ENCODE data around the gene UNK.

UNK gene

GRCh38 chr17:75784473-75785015, at the start of gene UNK:
TSS of gene UNK (plus strand) at chr17:75784806. CDS start at chr17:75784881, 75 bp downstream.
- DNase-seq (ENCODE audit: low read depth) = peak; percentile 99

- no peak for DNase-seq (ENCODE audit: low read depth)
These were observed 48.3 kb upstream of the UNK start for GRCh38 chr17:75736173-75736835.

DNA sequence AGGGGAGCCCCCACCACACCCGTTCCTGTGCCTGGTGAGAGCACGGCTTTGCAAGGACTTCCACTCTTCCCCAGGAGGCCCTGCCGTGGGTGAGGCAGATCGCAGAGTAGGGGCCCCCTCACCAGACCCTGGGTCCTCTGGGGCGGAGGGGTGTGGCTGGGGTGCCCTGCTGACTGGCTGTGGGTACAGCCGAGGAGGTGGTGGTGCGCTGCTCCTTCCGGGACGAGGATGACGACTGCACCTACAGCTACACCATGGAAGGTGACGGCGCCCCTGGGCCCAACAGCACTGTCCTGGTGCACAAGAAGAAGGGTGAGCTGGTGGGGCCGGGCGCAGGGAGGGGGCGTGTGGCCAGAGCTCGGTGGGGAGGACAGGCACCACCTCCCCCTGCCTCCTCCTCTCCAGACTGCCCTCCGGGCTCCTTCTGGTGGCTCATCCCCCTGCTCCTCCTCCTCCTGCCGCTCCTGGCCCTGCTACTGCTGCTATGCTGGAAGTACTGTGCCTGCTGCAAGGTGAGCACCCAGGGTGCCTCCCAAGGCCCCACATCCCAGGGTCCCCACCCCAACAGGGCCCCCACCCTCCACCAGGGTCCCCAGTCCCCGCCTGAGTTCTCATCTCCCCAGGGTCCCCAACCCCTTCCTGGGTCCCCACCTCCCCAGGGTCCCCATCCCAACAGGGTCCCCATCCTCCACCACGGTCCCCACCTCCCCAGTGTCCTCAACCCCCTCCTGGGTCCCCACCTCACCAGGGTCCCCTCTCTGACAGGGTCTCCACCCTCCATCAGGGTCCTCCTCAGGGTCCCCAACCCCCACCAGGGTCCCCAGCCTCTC, 47.3 kb upstream of the UNK start:
- DNase-seq (ENCODE audit: low read depth) = no peak

DNA sequence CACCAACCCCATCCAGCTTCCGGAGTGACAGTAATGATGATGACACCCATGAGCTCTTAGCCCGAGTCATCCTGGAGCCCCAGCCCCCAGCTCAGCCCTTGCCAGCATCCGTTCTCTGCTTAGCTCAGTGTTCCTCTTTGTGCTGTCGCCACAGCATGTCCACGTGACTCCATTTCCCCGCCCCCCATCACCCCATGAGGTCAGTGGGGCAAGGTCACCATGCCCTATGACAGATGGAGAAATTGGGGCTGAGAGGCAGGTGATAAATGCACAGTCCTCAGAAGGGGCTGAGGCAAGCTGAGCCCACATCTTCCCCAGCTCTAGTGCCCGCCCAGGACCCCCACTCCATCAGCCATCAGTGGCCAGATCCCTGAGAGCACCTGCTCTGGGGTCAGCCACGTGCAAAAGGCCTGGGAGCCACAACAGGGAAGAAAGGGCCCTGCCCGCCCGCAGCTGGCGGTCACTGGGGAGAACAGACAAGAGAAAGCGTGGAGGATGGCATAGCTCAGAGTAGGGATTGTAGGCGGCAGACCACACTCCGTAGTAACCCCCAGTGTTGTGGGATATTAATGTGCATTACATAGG, 46.3 kb upstream of the UNK start:
- DNase-seq (ENCODE audit: low read depth) = peak; percentile 20

DNA sequence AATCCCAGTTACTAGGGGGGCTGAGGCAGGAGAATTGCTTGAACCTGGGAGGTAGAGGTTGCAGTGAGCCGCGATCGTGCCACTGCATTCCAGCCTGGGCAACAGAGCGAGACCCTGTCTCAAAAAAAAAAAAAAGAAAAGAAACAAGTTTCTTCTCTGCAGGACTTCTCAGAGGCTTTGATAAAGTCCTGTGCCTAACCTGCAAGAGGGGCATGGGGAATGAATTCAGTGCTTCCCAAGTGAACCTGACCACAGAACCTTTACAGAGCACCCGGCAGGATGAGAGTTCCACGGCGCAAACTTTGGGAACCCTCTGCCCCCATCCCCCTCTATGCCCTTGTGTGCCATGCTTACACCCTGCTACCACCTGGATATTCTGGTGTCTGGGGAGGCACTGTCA, 45.4 kb upstream of the UNK start:
- no peak for DNase-seq (ENCODE audit: low read depth)

DNA sequence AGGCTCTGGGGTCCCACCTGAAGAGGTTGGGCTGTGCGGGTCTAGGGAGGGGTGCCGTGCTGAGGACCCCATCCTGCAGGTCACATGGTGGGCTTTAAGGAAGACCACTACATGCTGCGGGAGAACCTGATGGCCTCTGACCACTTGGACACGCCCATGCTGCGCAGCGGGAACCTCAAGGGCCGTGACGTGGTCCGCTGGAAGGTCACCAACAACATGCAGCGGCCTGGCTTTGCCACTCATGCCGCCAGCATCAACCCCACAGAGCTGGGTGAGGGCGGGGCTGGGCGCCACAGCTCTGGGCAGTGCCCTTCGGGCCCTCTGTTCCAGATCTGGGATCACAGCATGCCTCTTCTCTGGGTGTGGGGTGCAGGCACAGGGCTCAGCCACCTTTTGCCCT, 44.8 kb upstream of the UNK start:
- no peak for DNase-seq (ENCODE audit: low read depth)

- DNase-seq (ENCODE audit: low read depth) = no peak
These were observed 44.4 kb upstream of the UNK start for GRCh38 chr17:75740215-75740614.

DNA sequence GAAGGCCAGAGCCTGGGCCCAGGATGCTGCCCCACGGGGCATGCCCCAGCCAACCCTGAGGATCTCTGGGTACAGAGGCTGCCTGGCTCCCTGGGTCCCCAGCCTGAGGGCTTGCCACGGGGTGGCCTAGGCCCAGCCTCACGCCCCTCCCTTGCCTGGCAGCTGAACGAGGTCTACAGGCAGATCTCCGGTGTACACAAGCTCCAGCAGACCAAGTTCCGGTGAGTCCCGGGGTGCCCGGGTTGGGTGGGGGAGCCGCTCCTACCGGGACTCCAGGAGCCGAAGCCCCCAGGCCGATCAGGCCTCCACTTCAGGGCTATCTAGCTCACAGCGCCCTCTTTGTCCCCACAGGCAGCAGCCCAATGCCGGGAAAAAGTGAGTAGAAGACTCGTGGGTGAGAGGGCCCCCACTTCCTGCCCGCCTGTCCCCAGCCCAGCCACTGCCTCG, 44.0 kb upstream of the UNK start:
- DNase-seq (ENCODE audit: low read depth) = no peak

- no peak for DNase-seq (ENCODE audit: low read depth)
These were observed 42.3 kb upstream of the UNK start for GRCh38 chr17:75742337-75742736.

GRCh38 chr17:75743625-75744206, 40.9 kb upstream of the UNK start:
- no peak for DNase-seq (ENCODE audit: low read depth)

DNA sequence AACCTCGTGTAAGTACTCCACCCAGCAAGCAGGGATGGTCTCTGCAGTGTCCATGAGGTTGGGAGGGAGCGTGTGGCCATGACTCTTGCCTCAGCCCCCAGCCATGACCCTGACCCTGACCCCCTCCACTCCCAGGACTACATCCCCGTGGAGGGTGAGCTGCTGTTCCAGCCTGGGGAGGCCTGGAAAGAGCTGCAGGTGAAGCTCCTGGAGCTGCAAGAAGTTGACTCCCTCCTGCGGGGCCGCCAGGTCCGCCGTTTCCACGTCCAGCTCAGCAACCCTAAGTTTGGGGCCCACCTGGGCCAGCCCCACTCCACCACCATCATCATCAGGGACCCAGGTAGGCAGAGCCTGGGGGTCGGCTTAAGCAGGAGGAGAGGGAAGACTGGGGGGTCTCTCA, 35.9 kb upstream of the UNK start:
- no peak for DNase-seq (ENCODE audit: low read depth)

GRCh38 chr17:75749545-75750389, 34.8 kb upstream of the UNK start:
- DNase-seq (ENCODE audit: low read depth) = peak; percentile 46

DNA sequence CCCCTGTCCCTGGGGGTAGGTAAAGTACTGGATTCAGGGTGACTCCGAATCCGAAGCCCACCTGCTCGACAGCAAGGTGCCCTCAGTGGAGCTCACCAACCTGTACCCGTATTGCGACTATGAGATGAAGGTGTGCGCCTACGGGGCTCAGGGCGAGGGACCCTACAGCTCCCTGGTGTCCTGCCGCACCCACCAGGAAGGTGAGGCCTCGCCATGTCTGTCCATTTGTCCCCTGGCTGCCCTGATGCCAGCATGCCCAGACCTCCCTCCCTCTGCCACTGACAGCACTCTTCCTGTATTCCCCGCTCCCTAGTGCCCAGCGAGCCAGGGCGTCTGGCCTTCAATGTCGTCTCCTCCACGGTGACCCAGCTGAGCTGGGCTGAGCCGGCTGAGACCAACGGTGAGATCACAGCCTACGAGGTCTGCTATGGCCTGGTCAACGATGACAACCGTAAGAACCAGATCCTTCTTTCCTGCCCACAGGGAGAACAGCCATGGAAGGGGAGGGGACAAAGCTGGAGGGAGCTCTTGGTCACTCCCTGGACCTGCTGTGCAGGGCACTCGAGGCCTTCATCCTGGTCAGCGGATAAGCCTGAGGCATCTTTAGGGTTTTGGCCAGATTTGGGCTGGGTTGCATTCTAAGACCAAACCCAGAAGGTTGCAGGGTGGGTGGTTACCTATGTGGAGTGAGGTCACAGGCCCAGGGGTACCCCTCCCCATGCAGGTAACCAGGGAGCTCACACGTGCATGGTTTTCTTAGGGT, 33.8 kb upstream of the UNK start:
- no peak for DNase-seq (ENCODE audit: low read depth)

- DNase-seq (ENCODE audit: low read depth) = no peak
These were observed 32.8 kb upstream of the UNK start for GRCh38 chr17:75751676-75752404.

- no peak for DNase-seq (ENCODE audit: low read depth)
These were observed 32.2 kb upstream of the UNK start for GRCh38 chr17:75752405-75752709.

GRCh38 chr17:75752802-75753513, 31.6 kb upstream of the UNK start:
- no peak for DNase-seq (ENCODE audit: low read depth)

- no peak for DNase-seq (ENCODE audit: low read depth)
These were observed 30.9 kb upstream of the UNK start for GRCh38 chr17:75753514-75754377.

DNA sequence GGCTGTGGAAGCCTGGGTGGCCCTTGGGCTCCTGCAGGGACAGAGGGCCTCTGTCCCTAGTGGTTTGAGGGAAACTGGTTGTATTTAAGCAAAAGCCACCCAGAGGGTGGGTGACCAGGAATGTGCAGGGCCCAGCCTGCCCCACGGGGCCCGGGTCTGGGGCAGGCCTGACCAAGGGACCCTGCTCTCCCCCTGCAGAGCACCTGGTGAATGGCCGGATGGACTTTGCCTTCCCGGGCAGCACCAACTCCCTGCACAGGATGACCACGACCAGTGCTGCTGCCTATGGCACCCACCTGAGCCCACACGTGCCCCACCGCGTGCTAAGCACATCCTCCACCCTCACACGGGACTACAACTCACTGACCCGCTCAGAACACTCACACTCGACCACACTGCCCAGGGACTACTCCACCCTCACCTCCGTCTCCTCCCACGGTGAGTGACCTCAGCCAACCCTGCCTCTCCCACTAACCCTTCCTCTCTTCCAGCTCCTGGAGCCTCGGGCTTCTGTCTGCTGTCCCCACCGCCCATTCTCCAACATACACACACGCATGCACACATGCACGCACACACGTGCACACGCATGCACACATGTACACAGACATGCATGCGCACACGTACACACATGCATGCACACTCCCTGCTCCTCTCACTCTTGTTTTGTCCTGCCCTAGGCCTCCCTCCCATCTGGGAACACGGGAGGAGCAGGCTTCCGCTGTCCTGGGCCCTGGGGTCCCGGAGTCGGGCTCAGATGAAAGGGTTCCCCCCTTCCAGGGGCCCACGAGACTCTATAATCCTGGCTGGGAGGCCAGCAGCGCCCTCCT, 30.0 kb upstream of the UNK start:
- DNase-seq (ENCODE audit: low read depth) = no peak

Measured in GM04504 (cell line).